Liver (tissue), 9 donors: Measurements from ENCODE around the gene KLHL28. TPM values are rescaled to one million over a fixed set of nuclear protein-coding genes. Genes with fewer than 3 reads are reported as not detected.

Source experiments
- DNase-seq: peaks from one replicate; pipeline ENCODE4 v3.0.0-alpha.2; 2017; ENCODE audit warnings: low spot score
- H3K27ac ChIP-seq, 2 donors: one replicate each; pipeline ENCODE4 v1.7.0; 2013; ENCODE audit warnings: inconsistent platforms in 2 of 2, low read length in 2 of 2, control low read depth in 1 of 2, low read depth in 1 of 2, mild to moderate bottlenecking in 1 of 2
- H3K27me3 ChIP-seq, 4 donors: one replicate each; pipeline versions ENCODE4 v1.6.1 to v1.7.0; 2013; ENCODE audit warnings: low read length in 3 of 4, inconsistent platforms in 1 of 4, mild to moderate bottlenecking in 1 of 4, moderate library complexity in 1 of 4; ENCODE audit not compliant: control insufficient read depth in 4 of 4, insufficient read depth in 4 of 4
- H3K36me3 ChIP-seq, 4 donors: one replicate each; pipeline versions ENCODE4 v1.6.1 to v1.7.0; 2013; ENCODE audit warnings: low read length in 3 of 4, mild to moderate bottlenecking in 3 of 4, low read depth in 1 of 4, moderate library complexity in 1 of 4; ENCODE audit not compliant: control insufficient read depth in 4 of 4, insufficient read depth in 3 of 4
- H3K4me1 ChIP-seq, 4 donors: one replicate each; pipeline versions ENCODE4 v1.6.1 to v1.7.0; 2013; ENCODE audit warnings: low read length in 3 of 4, mild to moderate bottlenecking in 3 of 4, moderate library complexity in 1 of 4; ENCODE audit not compliant: control insufficient read depth in 4 of 4, insufficient read depth in 4 of 4
- H3K4me3 ChIP-seq, 3 donors: one replicate each; pipeline versions ENCODE4 v1.6.1 to v1.7.0; 2013; ENCODE audit warnings: low read length in 3 of 3, control low read depth in 1 of 3, low read depth in 1 of 3, mild to moderate bottlenecking in 1 of 3
- H3K9ac ChIP-seq, 2 donors: one replicate each; pipeline ENCODE4 v1.7.0; 2013; ENCODE audit warnings: low read length in 2 of 2, mild to moderate bottlenecking in 2 of 2, moderate library complexity in 2 of 2, control low read depth in 1 of 2, low read depth in 1 of 2
- H3K9me3 ChIP-seq, 4 donors: one replicate each; pipeline versions ENCODE4 v1.6.1 to v1.7.0; 2013; ENCODE audit warnings: low read length in 3 of 4; ENCODE audit not compliant: control insufficient read depth in 4 of 4
- ATF3 ChIP-seq: IDR thresholded peaks from 2 replicates; pipeline ENCODE4 v1.6.1; 2016; ENCODE audit warnings: antibody characterized with exemption
- CTCF ChIP-seq: fragments of 150-350 bp; IDR thresholded peaks from 2 replicates; pipeline ENCODE4 v1.5.1; 2017; ENCODE audit warnings: improper control_type of control experiment, low read depth, low read length; ENCODE audit not compliant: missing input control
- EGR1 ChIP-seq, 2 donors: IDR thresholded peaks; 2 replicates each; pipeline ENCODE4 v1.6.1; 2016 to 2018; ENCODE audit warnings: antibody characterized with exemption in 2 of 2, low read depth in 2 of 2
- FOXA1 ChIP-seq: IDR thresholded peaks from 2 replicates; pipeline ENCODE4 v1.6.1; 2016; ENCODE audit warnings: antibody characterized with exemption
- FOXA2 ChIP-seq: IDR thresholded peaks from 2 replicates; pipeline ENCODE4 v1.6.1; 2016; ENCODE audit warnings: antibody characterized with exemption
- GABPA ChIP-seq, 2 donors: IDR thresholded peaks in 1 of 2; conservative IDR thresholded peaks in 1 of 2; 2 replicates each; pipeline ENCODE4 v1.6.1; 2016; ENCODE audit warnings: antibody characterized with exemption in 2 of 2, mild to moderate bottlenecking in 1 of 2, moderate library complexity in 1 of 2
- HNF4A ChIP-seq, 2 donors: conservative IDR thresholded peaks; 2 replicates each; pipeline ENCODE4 v1.6.1; 2016; ENCODE audit warnings: antibody characterized with exemption in 2 of 2, mild to moderate bottlenecking in 2 of 2
- HNF4G ChIP-seq: IDR thresholded peaks from 2 replicates; pipeline ENCODE4 v1.6.1; 2016; ENCODE audit warnings: antibody characterized with exemption
- MAX ChIP-seq: IDR thresholded peaks from 2 replicates; pipeline ENCODE4 v1.6.1; 2016; ENCODE audit warnings: antibody characterized with exemption
- NR2F2 ChIP-seq: IDR thresholded peaks from 2 replicates; pipeline ENCODE4 v1.6.1; 2016; ENCODE audit warnings: antibody characterized with exemption
- RAD21 ChIP-seq, 2 donors: IDR thresholded peaks; 2 replicates each; pipeline ENCODE4 v1.6.1; 2016; ENCODE audit warnings: antibody characterized with exemption in 2 of 2, mild to moderate bottlenecking in 2 of 2
- SP1 ChIP-seq: IDR thresholded peaks from 2 replicates; pipeline ENCODE4 v1.6.1; 2018; ENCODE audit warnings: antibody characterized with exemption, mild to moderate bottlenecking
- TAF1 ChIP-seq: conservative IDR thresholded peaks from 2 replicates; pipeline ENCODE4 v1.6.1; 2016; ENCODE audit warnings: antibody characterized with exemption, mild to moderate bottlenecking
- YY1 ChIP-seq: IDR thresholded peaks from 2 replicates; pipeline ENCODE4 v1.6.1; 2016; ENCODE audit warnings: antibody characterized with exemption, mild to moderate bottlenecking
- WGBS: extraction: QIAGEN DNeasy Blood & Tissue Kit; methylation state at CpG from one replicate; pipeline ENCODE4 v1.1.7; 2013; 5-methylcytosine and 5-hydroxymethylcytosine counted together
- polyA plus RNA-seq, 2 donors: library from polyadenylated mRNA; stranded (reverse) in 1 of 2; unstranded in 1 of 2; fragments of 200-250 nt in 1 of 2; fragments of >200 nt in 1 of 2; fragmentation: Nextera tagmentation in 1 of 2; extraction: Ambion mirVana in 1 of 2; gene quantifications; one replicate each; pipeline versions ENCODE4 v1.2.1 to v1.2.3, GENCODE V29; 2013 to 2015
- total RNA-seq, 2 donors: library from RNA; depleted of rRNA; stranded (reverse); fragments of >200 nt; gene quantifications; one replicate each; pipeline ENCODE4 v1.2.3, GENCODE V29; 2014
- TF ChIP-seq, protein P1 (sequence below): IDR thresholded peaks from 2 replicates; pipeline ENCODE4 v1.6.1; 2016; ENCODE audit warnings: antibody characterized with exemption, mild to moderate bottlenecking
- TF ChIP-seq, protein P2 (sequence below): IDR thresholded peaks from 2 replicates; pipeline ENCODE4 v1.6.1; 2016; ENCODE audit warnings: antibody characterized with exemption
- donor health status: healthy.
- donor health status: healthy.
- donor health status: healthy.
- donor health status: healthy.
- donor health status: healthy.

KLHL28 gene
- total and polyA plus RNA-seq, 4 donors: 2.3 to 7.9 (median 5.7) TPM

GRCh38 chr14:44966601-44967336, 5.0 kb upstream of the KLHL28 start:
- TF ChIP-seq SP1 (no peak), CTCF (no peak), ATF3 (no peak), RAD21 (IDR thresholded peaks at IDR 0.05) (no peak), EGR1 (IDR thresholded peaks at IDR 0.05; ENCODE audit: low read depth in 2 of 2) (no peak), NR2F2 (no peak), HNF4A (conservative IDR thresholded peaks at IDR 0.05) (no peak), GABPA (IDR thresholded peaks at IDR 0.05 in 1 of 2, conservative IDR thresholded peaks at IDR 0.05 in 1 of 2) (no peak), HNF4G (no peak), MAX (no peak), FOXA2 (no peak), TAF1 (no peak), YY1 (no peak), FOXA1 (no peak)
- TF ChIP-seq, protein P1, sequence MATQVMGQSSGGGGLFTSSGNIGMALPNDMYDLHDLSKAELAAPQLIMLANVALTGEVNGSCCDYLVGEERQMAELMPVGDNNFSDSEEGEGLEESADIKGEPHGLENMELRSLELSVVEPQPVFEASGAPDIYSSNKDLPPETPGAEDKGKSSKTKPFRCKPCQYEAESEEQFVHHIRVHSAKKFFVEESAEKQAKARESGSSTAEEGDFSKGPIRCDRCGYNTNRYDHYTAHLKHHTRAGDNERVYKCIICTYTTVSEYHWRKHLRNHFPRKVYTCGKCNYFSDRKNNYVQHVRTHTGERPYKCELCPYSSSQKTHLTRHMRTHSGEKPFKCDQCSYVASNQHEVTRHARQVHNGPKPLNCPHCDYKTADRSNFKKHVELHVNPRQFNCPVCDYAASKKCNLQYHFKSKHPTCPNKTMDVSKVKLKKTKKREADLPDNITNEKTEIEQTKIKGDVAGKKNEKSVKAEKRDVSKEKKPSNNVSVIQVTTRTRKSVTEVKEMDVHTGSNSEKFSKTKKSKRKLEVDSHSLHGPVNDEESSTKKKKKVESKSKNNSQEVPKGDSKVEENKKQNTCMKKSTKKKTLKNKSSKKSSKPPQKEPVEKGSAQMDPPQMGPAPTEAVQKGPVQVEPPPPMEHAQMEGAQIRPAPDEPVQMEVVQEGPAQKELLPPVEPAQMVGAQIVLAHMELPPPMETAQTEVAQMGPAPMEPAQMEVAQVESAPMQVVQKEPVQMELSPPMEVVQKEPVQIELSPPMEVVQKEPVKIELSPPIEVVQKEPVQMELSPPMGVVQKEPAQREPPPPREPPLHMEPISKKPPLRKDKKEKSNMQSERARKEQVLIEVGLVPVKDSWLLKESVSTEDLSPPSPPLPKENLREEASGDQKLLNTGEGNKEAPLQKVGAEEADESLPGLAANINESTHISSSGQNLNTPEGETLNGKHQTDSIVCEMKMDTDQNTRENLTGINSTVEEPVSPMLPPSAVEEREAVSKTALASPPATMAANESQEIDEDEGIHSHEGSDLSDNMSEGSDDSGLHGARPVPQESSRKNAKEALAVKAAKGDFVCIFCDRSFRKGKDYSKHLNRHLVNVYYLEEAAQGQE: no peak
- TF ChIP-seq, protein P2, sequence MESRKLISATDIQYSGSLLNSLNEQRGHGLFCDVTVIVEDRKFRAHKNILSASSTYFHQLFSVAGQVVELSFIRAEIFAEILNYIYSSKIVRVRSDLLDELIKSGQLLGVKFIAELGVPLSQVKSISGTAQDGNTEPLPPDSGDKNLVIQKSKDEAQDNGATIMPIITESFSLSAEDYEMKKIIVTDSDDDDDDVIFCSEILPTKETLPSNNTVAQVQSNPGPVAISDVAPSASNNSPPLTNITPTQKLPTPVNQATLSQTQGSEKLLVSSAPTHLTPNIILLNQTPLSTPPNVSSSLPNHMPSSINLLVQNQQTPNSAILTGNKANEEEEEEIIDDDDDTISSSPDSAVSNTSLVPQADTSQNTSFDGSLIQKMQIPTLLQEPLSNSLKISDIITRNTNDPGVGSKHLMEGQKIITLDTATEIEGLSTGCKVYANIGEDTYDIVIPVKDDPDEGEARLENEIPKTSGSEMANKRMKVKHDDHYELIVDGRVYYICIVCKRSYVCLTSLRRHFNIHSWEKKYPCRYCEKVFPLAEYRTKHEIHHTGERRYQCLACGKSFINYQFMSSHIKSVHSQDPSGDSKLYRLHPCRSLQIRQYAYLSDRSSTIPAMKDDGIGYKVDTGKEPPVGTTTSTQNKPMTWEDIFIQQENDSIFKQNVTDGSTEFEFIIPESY: no peak
- peaks cover 0 to 2% (median 0%) of the 10 kb centered on the region in 4 donors for H3K36me3 ChIP-seq
- WGBS: 90% methylated on average over 4 of the region's 4 CpGs
- H3K9me3 ChIP-seq: peaks cover 0 to 5% (median 0%) of the 10 kb centered on the region in 4 donors
- H3K9ac ChIP-seq: no peak overlapping the region
- peaks cover 3 to 38% (median 33%) of the 10 kb centered on the region in 4 donors for H3K4me1 ChIP-seq
- no peak overlapping the region for H3K27ac ChIP-seq
- DNase-seq: no peak
- no peaks in the 10 kb centered on the region for H3K27me3 ChIP-seq
- H3K4me3 ChIP-seq: no peak overlapping the region
